ENCODE measurements around the gene ACOX3. TPM values are rescaled to one million over a fixed set of nuclear protein-coding genes. Genes with fewer than 3 reads are reported as not detected.

The ACOX3 gene
- total and polyA plus RNA-seq, 9 donors = 10.1 to 32.4 (median 21.3) TPM

DNA sequence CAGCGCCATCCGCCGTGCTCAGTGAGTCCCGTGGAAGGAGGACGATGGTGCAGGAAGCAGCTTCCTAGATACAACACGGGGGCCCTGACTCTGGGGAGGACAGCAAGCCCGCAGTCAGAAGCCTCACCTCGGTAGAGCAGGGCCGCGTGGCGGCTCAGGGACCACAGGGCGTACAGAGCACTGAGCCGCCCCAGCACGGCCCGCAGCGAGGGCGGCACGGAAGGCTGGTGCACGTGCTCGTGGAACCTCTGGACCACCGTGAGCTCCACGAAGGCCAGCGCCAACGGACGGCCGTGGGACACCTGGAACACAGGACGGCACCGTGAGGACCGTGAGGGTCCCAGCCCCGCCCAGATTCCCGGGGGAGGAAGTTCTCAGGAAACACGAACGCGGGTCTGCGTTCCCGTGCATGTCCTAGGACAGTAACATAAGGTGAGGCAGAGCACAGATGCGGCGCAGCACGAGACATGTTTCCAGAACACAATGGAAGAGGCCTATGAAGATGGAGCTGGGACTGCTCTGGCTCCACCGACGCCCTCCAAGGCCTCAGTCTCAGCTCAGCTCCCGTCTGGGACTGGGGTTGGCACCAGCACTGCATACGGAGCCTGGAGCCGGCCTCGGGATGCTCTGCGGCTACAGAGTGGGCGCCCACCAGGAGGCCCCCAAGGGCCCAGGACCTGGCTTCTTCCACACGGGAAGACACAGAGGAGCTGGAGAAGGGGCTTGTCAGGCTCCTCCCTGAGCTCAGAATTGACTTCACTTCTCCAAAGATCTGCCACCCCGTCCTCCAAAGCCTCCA lies 65.5 kb downstream of the ACOX3 start:
- H3K9me3 ChIP-seq = no peaks in the 10 kb centered on the region
- TF ChIP-seq POLR2A (IDR thresholded peaks at IDR 0.05) = no peak
- TF ChIP-seq CTCF (IDR thresholded peaks at IDR 0.05) = no peak
- TF ChIP-seq EP300 (IDR thresholded peaks at IDR 0.05) = no peak
- no peak overlapping the region for H3K4me3 ChIP-seq
- no peaks in the 10 kb centered on the region for H3K27me3 ChIP-seq
- intact Hi-C loops (cut with DNase I) = no loop called here
- no peak overlapping the region for H3K27ac ChIP-seq
- WGBS, 3 donors = 89 to 91% (median 89%) methylated on average over 47 to 49 of the region's 49 CpGs
- no peaks in the 10 kb centered on the region for H3K4me1 ChIP-seq (ENCODE audit: insufficient read depth)
- DNase-seq = peak in 1 of 5 donors; percentile 35
- no peaks in the 10 kb centered on the region for H3K36me3 ChIP-seq

DNA sequence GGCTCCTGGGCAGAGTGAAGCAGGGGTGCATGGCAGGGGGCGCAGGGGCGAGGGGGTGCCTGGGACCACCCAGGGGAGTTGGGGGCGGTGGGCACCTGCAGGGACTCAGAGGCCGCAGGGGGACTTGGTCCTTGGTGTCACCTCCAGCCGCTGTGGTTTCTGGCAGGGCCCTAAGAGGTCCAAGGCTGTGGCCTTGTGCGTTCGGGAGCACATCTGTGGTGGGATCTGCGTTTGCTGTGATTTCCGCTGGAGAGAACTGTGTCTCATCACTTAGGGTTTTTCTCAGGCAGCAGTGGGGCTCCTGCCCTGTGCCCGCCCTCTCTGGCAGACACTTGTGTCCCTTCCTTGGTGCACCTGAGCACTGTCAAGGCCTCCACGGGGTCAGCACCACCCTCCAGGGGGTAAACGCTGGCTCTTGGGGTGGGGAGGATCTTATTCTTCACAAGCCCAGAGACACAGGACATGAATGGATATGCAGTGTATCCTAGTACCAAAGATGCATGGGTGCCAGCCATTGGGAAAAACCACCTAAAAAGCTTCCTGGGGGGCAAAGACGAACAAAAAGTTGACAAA lies 66.5 kb downstream of the ACOX3 start:
- TF ChIP-seq CTCF (IDR thresholded peaks at IDR 0.05) (no peak), POLR2A (IDR thresholded peaks at IDR 0.05) (no peak), EP300 (IDR thresholded peaks at IDR 0.05) (no peak)
- Histone ChIP-seq H3K9me3 (no peaks in the 10 kb centered on the region), H3K4me1 (ENCODE audit: insufficient read depth) (no peaks in the 10 kb centered on the region), H3K27me3 (no peaks in the 10 kb centered on the region), H3K27ac (no peak overlapping the region), H3K36me3 (no peaks in the 10 kb centered on the region), H3K4me3 (no peak overlapping the region)
- peak in 1 of 5 donors; percentile 26 for DNase-seq
- intact Hi-C loops (cut with DNase I) = no loop called here
- 81 to 87% (median 84%) methylated on average over 13 of the region's 13 CpGs for WGBS, 3 donors

GRCh38 chr4:8373270-8373972 lies 67.1 kb downstream of the ACOX3 start:
- DNase-seq = peak in 1 of 5 donors; percentile 29
- H3K36me3 ChIP-seq = no peaks in the 10 kb centered on the region
- TF ChIP-seq CTCF (IDR thresholded peaks at IDR 0.05) (no peak), EP300 (IDR thresholded peaks at IDR 0.05) (no peak), POLR2A (IDR thresholded peaks at IDR 0.05) (no peak)
- no peak overlapping the region for H3K4me3 ChIP-seq
- intact Hi-C loops (cut with DNase I) = no loop called here
- H3K27ac ChIP-seq = no peak overlapping the region
- H3K9me3 ChIP-seq = no peaks in the 10 kb centered on the region
- WGBS, 3 donors = 90 to 94% (median 91%) methylated on average over 32 of the region's 32 CpGs
- H3K27me3 ChIP-seq = no peaks in the 10 kb centered on the region
- H3K4me1 ChIP-seq (ENCODE audit: insufficient read depth) = no peaks in the 10 kb centered on the region

DNA sequence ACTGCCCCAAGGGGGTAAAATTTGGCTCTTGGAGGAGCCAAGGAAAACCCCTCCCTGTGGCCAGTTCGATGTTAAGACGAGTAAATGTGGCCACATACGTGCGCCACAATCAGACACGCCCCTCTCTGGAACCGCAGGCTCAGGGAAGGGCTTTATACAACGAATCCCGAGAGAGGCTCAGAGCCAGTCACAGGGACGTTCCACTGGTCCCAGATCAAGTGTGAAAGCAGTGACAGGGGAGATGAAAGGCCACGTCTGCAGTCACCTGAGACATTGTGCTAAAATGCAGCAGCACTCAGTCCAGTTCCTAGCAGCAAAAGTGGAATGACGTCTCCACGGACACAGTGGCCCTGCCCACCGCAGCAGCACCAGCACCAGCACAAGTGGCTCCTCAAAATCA lies 68.0 kb downstream of the ACOX3 start:
- intact Hi-C loops (cut with DNase I) = no loop called here
- DNase-seq = peak in 1 of 5 donors; percentile 21
- WGBS, 3 donors = 86 to 91% (median 91%) methylated on average over 13 of the region's 13 CpGs
- no peaks in the 10 kb centered on the region for H3K36me3 ChIP-seq
- no peaks in the 10 kb centered on the region for H3K4me1 ChIP-seq (ENCODE audit: insufficient read depth)
- no peaks in the 10 kb centered on the region for H3K27me3 ChIP-seq
- no peak overlapping the region for H3K27ac ChIP-seq
- no peak for TF ChIP-seq EP300 (IDR thresholded peaks at IDR 0.05)
- no peak for TF ChIP-seq POLR2A (IDR thresholded peaks at IDR 0.05)
- TF ChIP-seq CTCF (IDR thresholded peaks at IDR 0.05) = no peak
- H3K4me3 ChIP-seq = no peak overlapping the region
- H3K9me3 ChIP-seq = no peaks in the 10 kb centered on the region
